ENCODE data around the gene TMEM176B.

DNA sequence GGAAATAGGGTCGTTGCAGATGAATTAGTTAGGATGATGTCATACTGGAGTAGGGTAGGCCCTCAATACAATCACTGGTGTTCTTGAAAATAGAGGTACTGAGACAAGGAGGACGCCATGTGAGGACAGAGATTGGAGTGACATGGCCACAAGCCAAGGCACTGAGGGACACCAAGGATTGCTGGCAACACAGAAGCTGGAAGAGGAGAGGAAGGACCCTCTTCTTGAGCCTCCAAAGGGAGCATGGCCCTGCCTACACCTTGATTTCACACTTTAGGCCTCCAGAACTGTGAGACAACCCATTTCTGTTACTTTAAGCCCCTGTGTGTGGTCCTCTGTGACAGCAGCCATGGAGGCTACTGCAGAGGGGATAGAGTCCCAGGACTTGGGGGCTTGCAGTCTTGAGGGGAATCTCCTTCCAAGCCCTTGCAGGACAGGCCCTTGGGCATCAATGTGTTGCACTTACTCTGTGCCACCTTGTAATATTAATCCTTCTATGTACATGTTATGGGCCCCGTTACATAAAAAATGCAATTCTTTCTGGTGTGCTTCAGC lies 48.5 kb upstream of the TMEM176B start:
- TF ChIP-seq, protein P1, sequence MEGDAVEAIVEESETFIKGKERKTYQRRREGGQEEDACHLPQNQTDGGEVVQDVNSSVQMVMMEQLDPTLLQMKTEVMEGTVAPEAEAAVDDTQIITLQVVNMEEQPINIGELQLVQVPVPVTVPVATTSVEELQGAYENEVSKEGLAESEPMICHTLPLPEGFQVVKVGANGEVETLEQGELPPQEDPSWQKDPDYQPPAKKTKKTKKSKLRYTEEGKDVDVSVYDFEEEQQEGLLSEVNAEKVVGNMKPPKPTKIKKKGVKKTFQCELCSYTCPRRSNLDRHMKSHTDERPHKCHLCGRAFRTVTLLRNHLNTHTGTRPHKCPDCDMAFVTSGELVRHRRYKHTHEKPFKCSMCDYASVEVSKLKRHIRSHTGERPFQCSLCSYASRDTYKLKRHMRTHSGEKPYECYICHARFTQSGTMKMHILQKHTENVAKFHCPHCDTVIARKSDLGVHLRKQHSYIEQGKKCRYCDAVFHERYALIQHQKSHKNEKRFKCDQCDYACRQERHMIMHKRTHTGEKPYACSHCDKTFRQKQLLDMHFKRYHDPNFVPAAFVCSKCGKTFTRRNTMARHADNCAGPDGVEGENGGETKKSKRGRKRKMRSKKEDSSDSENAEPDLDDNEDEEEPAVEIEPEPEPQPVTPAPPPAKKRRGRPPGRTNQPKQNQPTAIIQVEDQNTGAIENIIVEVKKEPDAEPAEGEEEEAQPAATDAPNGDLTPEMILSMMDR (conservative IDR thresholded peaks at IDR 0.05; ENCODE audit: low read length) = no peak
- TF ChIP-seq EZH2phosphoT487 (IDR thresholded peaks at IDR 0.05; ENCODE audit: borderline replicate concordance) = no peak

Measured in Loucy (cell line).